HG02840 (cell line): ENCODE results near the gene NAA60.
"Not testable (repeated sequence)": the region's sequence is repeated elsewhere in the genome, so short reads cannot be mapped to it uniquely, and the experiment has no call there.

Source experiments
- ATAC-seq: cut with Tn5 transposase; IDR thresholded peaks from one replicate; pipeline ENCODE4 v1.9.1; 2021; ENCODE audit warnings: mild to moderate bottlenecking, moderate library complexity, moderate number of reproducible peaks; ENCODE audit not compliant: unreplicated experiment, low FRiP score

Gene NAA60

DNA sequence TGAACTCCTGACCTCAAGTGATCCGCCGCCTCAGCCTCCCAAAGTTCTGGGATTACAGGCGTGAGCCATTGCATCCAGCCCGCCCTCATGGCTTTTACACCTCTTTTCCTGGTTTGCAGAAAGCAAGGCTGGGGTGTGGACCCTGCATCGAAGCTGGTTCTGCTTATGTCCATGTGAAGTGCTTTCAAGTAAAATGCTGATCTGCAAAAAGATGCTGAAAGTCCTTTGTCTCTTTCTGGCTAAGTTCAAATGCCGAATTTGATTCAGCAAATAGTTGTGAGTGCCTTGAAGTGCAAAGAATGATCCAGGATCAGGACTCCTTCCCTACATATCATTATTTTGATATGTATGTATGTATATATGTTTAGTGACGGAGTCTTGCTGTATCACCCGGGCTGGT, 17.1 kb downstream of the NAA60 start:
- no peak for ATAC-seq

DNA sequence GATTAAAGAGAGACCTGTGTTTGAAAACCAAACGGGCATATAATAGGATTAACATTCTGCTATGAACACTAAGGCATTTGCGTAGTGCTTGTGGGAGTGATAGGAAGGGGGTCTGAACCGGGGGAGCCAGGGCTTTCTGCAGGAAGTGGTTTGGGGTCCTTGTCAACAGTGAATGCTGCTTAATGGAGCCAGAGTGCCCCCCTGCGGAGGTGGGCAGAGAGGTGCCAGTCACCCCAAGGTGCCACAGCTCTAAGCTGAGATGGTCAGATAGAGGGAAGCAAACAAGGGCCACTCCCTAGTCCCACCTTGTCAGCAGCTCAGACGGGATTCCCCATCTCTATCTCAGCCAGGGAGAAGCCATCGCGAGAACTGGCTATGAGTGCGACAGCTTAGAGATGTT, 17.7 kb downstream of the NAA60 start:
- no peak for ATAC-seq

DNA sequence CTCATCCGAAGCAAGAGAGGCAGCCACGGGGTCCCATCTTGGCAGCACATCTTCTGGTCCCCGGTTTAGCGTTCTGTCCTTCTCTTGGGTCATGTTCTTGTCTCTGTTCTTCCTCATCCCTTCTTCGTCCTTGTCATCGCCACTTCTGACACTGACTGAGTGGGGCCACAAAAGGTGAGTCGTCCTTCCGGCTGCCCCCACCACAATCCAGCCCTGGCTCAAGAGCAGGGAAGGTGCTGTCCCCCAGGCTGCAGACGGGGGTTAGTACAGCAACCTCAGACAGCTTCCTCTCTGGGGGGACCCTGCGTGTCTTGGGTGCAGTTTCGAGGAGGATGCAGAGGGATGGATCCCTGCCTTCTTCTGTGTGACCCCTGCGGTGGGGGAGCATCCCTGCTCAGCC, 21.8 kb downstream of the NAA60 start:
- no peak for ATAC-seq

DNA sequence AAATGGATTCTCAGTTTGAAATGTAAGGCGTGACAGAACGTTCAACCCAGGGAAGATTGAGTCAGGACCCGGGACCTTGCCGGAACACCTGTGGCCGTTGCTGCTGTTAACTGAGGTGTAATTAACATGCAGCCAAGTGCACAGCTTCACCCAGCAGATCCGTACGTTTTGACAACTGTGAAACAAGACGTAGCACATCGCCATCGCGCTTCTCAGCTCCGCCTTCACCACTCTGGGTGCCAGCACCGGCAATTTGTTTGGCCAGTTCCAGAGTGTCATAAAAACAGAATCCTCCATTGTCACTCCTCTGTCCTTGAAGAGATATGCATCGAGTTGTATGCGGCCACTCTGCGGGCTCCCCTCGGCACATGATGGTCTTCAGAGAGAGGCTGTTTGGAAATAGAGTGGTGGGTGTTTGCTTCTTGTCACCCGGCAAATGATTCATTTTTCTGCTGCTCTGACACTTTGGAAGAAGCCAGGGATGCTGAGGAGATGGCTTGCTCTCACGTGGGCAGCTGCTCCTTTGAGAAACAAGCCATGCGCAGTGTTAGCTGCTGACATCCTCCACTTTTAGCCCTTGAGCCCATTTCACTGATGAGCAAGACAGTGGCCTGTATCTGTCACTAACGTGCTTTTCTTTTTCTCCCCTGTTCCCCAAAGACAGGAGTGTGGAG, 22.6 kb downstream of the NAA60 start:
- ATAC-seq, result no peak

DNA sequence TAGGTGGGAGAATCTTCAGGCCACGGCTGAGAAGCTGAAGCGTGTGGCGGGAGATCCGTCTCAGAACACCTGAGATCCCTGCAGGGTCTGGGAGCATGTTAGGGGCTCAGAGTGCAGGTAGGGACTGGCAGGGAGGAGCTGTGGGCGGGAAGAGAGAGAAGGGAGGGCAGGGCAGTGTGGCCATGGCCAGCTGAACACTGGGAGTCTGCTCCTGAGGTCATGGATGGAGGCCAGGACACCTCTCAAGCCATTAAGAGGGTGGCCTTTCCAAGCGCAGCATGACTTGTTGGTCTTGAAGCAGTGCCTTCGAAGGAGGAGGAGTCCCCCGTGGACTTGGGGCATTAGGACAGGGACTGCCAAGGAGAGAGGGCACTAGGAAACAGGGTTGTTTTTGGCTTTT, 23.7 kb downstream of the NAA60 start:
- ATAC-seq, result no peak

DNA sequence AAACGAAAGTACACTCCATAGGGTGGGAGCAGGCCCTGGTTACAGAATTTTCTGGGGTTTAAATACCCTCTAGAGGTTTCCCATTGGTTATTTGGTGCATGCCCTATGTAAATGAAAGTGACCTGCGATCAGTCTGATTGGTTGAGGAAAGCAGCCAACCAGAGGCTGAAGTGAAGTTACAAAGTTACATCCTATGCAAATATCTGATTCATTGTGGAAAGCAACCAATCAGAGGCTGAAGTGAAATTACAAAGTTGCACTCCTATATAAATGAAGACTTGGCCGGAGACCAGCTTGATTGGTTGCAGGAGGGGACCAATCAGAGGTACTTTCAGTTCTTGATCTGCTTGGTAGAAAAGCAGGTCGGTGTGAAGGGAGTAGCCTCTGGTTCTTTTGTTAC, 24.4 kb downstream of the NAA60 start:
- ATAC-seq, result no peak

DNA sequence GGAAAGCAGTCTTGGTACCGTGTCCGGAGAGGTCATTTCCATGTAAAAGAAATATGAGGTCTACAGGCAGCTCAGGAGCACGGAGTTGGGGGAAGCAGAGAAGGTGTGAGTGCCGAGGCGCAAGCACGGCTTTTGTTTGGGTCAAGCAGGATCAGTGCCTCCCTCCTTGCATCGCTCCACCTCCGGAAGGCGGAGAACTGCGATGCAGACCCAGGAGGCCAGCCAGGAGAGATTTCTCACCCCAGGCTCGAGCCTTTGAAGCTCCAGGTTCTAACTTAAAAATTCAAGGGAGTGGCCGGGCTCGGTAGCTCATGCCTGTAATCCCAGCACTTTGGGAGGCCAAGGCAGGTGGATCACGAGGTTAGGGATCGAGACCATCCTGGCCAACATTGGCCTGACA, 25.0 kb downstream of the NAA60 start:
- no peak for ATAC-seq

DNA sequence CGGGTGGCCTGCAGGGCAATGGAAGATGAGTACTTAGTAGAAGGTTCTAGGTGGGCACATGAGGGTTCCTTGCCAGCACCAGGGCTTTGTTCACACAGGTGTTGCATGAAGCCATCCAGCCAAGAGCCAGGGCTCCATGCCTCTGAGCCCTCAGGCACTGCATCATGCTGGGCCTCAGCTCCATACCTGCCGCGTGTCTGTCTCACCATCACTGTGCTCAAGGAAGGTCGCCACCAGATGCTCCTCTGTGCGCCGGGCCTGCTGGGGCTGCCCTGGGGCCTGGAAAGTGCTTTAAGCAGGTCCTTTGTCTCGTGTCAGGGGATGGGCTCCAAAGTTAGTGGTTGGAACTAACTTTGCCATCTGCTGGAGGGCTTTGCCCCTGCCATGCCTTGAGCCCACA, 26.3 kb downstream of the NAA60 start:
- no peak for ATAC-seq

DNA sequence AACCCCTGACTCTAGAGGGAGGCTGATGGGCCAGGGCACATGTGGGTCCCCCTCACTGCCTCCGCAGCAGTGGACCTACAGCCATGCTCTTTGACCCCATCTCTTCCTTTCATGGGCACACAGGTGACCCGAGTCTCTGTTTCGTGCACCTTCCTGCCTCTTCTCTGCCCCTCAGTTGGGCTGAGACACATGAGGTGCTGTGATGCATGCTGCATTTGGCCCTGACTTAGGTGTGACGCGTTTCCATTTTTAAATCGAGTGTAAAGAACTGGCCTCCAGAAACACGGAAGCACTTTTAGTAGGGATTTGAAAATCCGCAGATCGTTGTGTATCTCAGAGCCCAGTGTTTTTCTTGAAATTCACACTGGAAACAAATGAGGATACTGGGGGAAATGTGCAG, 27.2 kb downstream of the NAA60 start:
- ATAC-seq, result no peak

DNA sequence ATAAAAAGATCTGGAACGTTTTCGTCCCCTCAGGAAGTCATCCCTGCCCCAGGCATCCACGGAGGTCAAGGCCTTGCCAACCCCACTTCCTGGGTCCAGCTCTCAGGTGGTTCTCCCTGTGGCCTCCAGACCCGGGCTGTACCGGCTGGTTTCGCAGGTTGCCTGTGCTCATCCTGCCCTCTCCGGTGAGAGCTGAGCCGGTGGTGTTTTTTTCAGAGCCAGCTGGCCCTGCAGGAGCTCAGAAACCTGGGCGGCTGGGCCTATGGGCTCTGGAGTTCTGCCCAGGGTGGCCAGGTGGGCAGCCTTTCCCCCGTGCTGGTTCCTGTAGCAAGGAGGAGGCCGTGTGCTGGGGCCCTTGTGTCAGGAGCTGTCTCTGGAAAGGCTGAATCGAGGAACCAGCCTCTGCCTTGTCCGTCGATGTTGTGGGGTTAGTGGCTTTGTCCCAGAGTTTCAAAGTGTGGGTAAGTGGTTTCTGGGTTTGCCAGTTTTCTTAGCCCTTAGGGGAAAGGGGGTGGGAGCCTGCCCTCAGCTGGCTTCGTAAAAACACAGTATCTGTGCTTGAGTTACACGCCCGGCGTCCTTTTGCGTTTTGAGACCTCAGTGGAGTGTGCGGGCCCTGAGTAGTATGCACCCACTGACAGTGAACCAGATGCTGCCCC, 28.2 kb downstream of the NAA60 start:
- ATAC-seq, result no peak

DNA sequence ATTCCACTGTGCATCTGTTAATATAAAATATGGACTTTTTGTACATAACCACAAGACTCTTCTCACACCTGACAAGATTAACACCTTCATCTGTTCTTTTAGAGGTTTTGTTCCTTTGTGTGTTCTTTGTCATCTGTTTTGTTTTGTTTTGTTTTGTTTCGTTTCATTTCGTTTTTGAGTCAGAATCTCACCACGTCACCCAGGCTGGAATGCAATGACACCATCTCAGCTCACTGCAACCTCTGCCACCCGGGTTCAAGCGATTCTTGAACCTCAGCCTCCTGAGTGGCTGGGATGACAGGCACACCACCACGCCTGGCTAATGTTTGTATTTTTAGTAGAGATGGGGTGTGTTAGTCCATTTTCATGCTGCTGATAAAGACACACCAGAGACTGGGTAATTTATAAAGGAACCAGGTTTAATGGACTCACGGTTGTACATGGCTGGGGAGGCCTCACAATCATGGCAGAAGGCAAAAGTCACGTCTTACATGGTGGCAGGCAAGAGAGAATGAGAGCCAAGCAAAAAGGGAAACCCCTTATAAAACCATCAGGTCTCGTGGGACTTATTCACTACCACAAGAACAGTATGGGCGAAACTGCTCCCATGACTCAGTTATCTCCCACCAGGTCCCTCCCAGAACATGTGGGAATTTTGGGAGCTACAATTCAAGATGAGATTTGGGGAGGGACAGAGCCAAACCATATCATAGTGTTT, 29.6 kb downstream of the NAA60 start:
- ATAC-seq, result no peak

DNA sequence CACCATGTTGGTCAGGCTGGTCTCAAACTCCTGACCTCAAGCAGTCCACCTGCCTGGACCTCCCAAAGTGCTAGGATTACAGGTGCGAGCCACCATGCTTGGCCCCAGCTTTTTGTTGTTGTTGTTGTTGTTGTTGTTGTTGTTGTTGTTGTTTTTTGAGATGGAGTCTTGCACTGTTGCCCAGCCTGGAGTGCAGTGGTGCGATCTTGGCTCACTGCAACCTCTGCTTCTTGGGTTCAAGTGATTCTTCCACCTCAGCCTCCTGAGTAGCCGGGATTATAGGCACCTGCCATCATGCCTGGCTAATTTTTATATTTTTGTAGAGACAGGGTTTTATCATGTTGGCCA, 30.1 kb downstream of the NAA60 start:
- not testable (repeated sequence) for ATAC-seq

DNA sequence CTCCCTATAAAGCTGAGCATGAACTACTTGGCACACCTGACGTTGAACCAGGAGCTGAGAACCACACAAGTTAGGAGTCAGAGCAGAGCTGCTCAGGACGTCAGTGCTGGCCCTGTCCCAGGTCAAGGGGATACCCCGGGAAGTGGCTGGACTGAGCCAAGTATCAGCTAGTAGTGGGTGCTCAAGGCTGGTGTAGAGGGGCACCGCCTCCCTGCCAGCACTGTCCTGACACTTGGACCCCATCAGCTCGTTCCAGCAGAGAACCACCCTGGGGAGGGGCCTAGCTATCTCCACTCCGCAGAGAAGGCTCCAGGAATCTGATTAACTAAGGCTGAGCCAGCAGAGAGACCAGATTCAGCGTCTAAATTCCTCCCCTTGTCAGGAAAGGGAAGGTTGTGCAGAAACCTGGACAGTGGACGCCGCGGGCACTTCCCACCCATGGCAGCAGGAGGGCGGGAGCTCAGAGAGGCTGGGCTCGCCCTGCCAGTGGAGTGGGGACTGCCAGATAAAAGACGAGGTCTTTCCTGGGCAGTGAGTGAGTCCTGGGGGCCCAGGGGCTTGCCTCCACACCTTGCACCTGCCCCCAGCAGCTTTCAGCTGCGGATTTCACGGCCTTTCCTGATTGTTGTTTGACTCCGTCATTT, 30.8 kb downstream of the NAA60 start:
- no peak for ATAC-seq

DNA sequence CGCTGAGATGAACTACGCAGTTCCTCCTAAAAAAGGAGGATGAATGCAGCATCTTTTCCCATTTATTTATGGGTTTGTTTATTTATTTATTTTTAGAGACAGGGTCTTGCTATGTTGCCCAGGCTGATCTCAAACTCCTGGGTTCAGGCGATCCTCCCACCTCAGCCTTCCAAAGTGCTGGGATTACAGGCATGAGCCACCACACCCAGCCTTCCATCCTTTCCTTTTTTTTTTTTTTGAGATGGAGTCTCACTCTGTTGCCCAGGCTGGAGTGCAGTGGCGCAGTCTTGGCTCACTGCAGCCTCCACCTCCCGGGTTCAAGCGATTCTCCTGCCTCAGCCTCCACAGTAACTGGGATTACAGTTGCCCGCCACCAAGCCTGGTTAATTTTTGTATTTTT, 31.4 kb downstream of the NAA60 start:
- ATAC-seq, result not testable (repeated sequence)

DNA sequence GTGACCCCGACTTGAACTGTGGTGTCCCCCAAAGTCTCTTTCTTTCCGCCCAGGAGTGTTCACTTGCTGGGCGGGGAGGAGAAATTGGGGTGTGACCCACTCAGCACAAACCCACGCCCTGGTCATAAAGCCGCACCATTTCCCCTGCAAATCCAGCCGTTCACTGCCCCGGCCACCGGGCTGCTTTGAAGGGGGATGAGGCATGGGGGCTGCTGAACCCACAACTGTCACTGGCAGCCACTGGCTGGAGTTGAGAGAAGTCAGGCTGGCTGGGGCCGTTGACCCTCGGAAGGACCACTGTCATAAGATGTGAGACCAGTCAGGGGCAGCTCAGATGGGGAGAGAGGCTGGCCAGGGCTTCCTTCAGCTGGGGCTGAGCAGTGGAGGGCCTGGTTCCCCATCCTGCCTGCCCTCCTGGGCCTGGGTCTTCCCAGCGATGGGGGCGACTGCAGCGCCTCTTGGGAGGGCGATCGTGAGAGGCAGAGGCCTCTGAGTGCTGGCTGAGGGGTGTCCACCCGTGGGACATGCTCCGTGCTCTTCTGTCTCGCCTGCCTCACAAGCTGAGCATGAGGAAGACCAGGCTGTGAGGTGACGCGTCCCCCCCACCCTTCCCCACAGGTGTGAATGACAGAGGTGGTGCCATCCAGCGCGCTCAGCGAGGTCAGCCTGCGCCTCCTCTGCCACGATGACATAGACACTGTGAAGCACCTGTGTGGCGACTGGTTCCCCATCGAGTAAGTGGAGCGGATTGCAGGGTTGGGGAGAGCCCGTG, 32.3 kb downstream of the NAA60 start:
- ATAC-seq, result no peak

DNA sequence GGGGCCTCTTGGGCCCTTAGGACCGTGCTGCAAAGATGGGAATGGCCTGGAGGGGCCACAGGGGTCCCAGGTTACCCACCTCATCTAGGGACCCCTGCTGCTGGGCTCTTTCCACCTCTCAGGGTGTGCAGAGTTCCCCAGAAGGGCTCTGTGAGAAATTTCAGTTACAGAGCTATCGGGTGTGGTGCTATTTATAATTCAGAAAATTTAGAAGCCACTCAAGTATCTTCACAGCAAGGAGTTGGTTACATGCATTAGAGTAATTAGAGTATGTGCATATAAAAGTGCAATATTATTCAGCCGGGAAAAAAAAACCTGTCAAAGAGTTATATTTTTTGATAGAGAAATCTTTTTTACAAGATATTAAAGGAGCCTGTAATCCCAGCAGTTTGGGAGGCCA, 32.9 kb downstream of the NAA60 start:
- ATAC-seq, result no peak

DNA sequence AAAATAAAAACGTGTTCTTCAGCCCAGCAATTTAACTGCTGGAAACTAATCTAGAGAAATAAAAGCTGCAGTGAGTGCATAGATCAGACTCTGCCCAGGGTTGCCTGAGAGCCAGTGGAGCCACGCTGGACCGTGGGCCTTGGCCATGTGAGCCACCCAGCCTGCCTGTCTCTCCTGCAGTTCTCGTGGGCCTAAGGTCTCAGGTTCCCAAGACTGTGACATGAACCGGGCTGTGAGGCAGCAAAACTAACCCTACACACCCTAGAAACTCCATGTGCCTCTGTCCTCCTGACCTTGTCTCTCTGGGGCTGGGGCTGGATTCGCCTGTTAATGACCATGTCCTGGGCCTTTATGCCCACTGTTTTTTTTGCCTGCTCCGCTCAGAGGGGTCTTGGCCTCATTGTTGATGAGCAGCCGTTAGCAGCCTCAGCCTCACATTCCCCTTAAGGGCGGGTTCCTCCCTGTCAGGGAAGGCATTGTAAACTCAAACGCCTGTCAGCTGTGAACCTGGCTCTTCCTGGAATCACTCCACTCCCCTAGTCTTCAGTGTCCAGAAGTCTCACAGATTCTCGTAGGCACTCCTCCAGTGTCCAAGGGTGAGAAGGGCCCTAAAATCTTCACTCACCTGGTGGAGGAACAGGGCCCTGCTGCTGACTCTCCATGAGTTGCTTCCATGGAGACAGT, 34.9 kb downstream of the NAA60 start:
- no peak for ATAC-seq

DNA sequence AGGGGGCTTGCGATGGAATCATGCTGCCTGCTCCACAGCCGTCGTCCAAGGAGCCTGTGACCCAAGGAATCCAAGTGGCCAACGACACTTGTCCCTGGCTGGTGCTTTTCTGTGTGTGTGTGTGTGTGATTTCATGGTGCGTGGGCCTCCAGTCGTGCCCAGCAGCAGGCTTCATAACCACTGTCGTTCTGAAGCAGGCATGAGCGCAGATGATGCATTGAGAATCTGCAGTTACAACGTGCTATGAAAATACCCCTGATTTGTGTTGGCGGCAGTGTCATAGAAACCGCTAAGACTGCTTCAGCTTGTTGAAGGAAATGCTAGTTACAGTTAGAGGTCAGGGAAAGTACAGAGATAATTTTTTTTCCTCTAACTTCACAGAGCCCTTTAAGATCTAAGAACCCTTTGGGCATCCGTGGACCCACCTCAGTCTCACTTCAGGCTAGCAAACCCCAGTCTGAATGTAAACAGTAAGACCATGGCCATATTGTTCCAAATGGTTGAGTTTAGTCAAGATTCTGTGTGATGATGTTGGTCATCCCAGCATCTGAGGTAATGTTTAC, 36.3 kb downstream of the NAA60 start:
- ATAC-seq, result no peak

DNA sequence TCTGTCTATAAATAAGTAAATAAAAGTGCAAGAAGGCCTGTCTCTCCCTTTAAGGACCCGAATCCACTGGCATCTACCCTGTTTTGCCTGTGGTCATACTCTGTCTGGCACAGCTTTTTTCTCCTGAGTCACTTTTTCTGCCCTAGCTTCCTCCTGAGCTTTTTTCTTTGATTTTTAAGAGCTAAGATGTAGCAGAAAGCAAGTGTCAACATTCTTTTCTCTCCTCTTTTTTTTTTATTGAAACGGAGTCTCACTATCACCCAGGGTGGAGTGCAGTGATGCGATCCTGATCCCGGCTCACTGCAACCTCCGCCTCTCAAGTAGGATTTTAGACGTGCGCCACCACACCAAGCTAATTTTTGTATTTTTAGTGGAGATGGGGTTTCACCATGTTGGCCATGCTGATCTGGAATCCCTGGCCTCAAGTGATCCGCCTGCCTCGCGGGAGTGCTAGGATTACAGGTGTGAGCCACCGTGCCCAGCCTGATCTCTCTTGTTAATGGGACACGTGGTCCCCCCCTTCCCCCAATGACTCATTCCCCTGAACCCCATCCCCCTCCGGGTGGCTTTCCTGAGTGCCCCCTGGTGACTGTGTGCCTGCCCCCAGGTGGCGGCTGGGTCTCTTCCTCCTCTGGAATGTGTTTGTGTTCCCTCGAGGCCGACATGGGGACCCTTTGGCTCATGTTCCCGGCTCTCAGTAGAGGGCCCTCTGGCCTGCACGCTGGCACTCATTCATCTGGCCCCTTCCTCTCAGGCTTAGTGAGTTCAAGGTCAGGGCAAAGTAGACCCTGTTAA, 37.6 kb downstream of the NAA60 start:
- ATAC-seq, result no peak
